GM19193 (cell line): ENCODE results near the gene RND1.

ENCODE experiments used
- POLR2A ChIP-seq: IDR thresholded peaks from 4 replicates; pipeline ENCODE4 v1.6.1; 2011; ENCODE audit not compliant: insufficient read depth, insufficient read length; ENCODE audit errors: extremely low read depth

The RND1 gene

GRCh38 chr12:48880647-48881046 is 15.0 kb upstream of the RND1 start:
- no peak for TF ChIP-seq POLR2A

DNA sequence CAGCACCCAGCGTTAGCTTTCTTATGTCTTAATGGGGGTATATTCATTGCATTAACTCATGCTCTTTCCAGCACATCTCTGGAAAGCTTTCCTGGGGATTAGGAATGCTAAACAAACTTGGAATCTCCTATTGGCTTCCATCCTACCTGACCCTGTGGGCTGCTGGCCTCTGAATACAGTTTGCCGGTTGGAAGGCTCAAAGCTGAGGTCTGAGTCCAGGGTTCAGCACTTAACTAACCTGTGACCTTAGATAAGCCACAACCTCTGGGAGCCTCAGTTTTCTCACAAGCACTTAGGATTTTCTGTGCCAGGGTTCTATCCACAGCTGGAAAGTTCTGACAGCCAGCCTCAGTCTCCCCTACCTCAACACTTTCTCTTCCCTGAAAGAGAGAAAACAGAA is 12.9 kb upstream of the RND1 start:
- no peak for TF ChIP-seq POLR2A

DNA sequence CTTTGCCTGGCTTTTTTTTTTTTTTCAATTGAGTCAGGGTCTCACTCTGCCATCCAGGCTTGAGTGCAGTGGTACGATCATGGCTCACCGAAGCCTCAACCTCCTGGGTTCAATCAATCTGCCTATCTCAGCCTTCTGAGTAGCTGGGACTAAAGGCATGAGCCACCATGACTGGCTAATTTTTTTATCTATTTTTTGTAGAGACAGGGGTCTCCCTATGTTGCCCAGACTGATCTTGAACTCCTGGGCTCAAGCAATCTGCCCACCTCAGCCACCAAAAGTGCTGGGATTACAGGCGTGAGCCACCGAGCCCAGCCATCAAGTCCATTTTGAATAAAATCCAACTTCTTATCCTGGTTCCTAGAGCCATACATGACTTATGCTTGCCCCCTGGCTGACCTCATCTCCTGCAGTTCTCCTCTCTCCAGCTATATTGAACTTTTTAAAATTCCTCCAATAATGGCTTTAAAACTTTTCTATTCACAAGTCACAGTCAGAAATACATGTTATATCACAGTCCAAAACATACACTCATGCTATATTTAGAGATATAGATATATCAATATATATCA is 10.4 kb upstream of the RND1 start:
- no peak for TF ChIP-seq POLR2A

DNA sequence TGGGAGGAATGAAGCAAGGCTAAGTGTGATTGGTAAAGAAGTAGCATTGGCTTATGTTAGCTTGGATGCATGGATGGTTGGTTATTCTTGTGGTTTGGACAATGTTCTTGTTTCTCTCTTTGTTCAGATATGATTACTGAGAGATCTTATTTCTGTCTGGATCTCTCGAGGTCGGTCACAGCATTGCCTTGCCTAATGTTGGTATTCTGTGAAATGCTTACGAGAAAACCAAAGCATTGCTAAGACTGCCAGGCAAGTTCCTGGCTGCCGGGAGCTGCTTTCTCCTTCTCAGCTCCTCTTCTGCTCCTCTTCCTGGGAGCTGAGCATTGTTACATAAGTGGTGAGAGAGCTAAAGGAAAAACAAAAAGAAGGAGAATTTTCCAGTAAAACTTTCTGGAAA is 7.4 kb upstream of the RND1 start:
- TF ChIP-seq POLR2A, result no peak

GRCh38 chr12:48869191-48869590 is 3.5 kb upstream of the RND1 start:
- TF ChIP-seq POLR2A, result no peak

- no peak for TF ChIP-seq POLR2A
Observed at GRCh38 chr12:48868451-48868850, 2.8 kb upstream of the RND1 start.

GRCh38 chr12:48866052-48866711 is 512 bp upstream of the RND1 start:
- TF ChIP-seq POLR2A, result no peak

GRCh38 chr12:48863291-48863690 is 2.4 kb downstream of the RND1 start:
- TF ChIP-seq POLR2A, result no peak

GRCh38 chr12:48862760-48863159 is 2.9 kb downstream of the RND1 start:
- TF ChIP-seq POLR2A, result no peak

GRCh38 chr12:48861111-48861510 is 4.6 kb downstream of the RND1 start:
- no peak for TF ChIP-seq POLR2A

DNA sequence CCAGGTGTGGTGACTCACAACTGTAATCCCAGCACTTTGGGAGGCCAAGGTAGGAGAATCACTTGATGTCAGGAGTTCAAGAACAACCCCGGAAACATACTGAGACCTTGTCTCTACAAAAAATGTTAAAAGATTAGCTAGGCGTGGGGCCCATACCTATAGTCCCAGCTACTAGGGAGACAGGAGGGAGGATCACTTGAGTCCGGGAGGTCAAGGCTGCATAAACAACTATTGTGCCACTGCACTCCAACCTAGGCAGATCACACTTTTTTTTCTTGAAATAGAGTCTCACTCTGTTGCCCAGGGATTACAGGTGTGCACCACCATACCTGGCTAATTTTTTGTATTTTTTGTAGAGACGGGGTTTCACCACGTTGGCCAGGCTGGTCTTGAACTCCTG is 6.1 kb downstream of the RND1 start:
- TF ChIP-seq POLR2A, result no peak

- no peak for TF ChIP-seq POLR2A
Observed at GRCh38 chr12:48858043-48858442, 7.6 kb downstream of the RND1 start.

GRCh38 chr12:48857278-48857994 is 8.2 kb downstream of the RND1 start:
- TF ChIP-seq POLR2A, result no peak

DNA sequence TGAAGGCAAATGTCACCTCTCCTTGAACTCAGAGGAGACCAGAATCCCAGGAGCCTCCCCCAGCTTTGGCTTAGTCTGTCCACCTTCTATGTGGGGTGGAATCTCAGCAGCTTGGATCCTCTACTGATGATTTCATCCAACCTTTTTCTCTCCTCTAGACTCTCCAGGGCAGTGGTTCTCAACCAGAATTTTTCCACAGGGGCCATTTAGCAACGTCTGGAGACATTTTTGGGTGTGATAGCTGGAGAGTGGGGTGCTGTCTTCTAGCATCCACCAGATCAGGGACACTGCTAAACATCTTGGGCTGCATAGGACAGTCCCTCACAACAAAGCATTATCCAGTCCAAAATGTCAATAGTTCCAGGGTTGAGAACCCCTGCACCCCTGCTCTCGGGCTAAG is 9.3 kb downstream of the RND1 start:
- TF ChIP-seq POLR2A, result no peak

- TF ChIP-seq POLR2A, result no peak
Observed at GRCh38 chr12:48854488-48854887, 11.2 kb downstream of the RND1 start.
